ENCODE data around the gene RRBP1.

RRBP1 gene

DNA sequence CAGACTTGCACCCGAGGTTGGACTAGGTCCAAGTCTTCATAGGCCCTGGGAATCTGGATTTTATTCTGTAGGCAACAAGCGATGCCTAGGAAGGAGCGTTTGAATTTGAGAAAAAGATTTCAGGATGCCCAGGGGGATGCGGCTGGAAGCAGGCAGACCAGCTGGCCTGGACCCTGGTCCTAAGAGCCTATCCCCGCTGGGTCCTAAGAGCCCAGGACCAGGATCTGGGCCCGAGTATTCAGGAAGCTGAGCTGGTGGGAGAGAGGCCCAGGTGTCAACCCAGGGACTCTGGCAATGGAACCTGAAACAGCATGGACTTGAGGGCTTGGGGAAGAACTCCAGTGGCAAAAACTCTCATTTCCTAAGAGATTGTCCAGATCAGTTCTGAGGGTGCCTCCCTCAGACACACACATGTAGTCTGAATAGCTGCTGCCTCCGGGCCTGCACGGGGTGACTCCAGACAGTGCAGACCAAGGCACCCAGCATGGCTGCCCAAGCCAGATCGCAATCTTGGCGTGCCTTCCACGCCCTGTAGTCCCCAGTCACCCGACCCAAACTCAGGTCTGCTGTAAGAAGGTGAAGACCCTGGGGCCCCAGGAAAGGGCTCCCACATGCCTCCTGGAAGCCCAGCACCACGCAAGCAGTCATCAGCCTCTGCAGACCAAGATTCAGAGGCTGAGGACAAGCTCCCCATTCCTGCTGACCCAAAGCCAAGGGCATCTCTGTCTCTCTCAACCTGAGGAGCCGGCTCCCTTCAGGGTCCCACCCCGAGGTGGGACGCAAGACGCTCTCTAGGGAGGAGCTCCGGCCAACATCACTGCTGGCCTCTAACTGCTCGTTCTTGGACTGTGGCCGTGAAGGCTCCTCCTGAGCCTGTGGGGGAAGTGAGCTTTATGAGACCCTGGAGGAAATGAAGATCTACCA lies 34.4 kb downstream of the RRBP1 start:
- H3K4me3 Mint-ChIP-seq = no peak overlapping the region
- peak overlapping the region; percentile 58 for H3K27ac Mint-ChIP-seq
- no peaks in the 10 kb centered on the region for H3K4me1 Mint-ChIP-seq
- no peak for DNase-seq (ENCODE audit: low spot score in 2 of 2)
- no peaks in the 10 kb centered on the region for H3K36me3 Mint-ChIP-seq
- no peak for ATAC-seq (ENCODE audit: low read depth)
- H3K9me3 Mint-ChIP-seq = no peaks in the 10 kb centered on the region
- no peaks in the 10 kb centered on the region for H3K27me3 Mint-ChIP-seq

DNA sequence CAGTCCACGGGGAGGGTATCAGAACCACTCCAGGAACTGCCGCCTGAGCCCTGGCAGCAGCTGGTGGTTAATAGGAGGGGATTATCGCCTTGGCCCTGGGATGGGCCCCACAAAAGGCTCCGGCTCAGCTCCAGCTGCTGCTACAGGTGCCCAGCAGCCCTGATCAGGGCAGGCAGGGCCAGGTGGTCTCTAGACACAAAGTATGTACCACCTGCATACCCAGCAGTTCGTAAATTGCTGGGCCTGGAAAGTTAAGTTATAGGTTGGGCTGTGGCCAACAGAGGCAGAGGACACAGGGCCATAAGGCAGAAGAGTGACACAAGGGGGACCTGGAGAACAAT lies 35.1 kb downstream of the RRBP1 start:
- ATAC-seq (ENCODE audit: low read depth) (no peak), DNase-seq (ENCODE audit: low spot score in 2 of 2) (no peak)
- no peak overlapping the region for H3K27ac Mint-ChIP-seq
- no peaks in the 10 kb centered on the region for H3K9me3 Mint-ChIP-seq
- no peaks in the 10 kb centered on the region for H3K4me1 Mint-ChIP-seq
- H3K36me3 Mint-ChIP-seq = peaks cover 2% of the 10 kb centered on the region
- H3K27me3 Mint-ChIP-seq = no peaks in the 10 kb centered on the region
- H3K4me3 Mint-ChIP-seq = no peak overlapping the region

DNA sequence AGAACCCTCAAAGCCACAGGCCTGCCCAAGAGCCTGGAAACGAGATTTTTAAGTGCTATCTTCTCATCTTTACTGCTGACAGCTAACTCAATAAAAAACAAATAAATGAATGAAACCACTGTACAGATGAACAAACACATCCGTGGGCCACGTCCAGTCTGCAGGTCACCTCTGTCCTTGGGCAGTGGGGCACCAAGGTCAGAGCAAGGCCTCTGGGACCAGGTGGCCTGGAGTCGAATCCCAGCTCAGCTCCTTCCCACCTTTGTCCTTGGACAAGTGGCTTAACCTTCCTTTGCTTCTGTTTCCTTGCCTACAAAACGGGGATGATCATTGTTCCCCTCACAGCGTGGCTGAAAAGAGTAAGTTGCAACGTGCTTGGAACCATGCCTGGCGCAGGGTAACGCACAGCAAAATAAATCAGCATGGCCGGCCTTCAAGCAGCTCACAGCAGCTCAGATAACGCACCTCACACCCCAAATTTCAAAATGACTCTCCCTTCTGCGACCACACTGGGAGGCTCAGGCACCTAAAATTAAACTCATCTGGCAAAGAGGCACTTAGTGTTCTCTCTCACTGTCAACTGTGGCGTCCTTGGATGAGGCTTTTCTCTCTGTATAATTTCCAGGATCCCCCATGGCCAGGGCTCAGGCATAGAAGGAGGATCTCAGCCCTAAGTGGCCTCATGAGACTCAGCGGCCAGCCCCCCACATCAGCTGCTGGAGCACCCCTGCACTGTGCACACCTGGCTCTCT lies 35.7 kb downstream of the RRBP1 start:
- Mint-ChIP-seq H3K4me1 (no peaks in the 10 kb centered on the region), H3K4me3 (no peak overlapping the region), H3K27me3 (no peaks in the 10 kb centered on the region), H3K36me3 (peaks cover 2% of the 10 kb centered on the region), H3K9me3 (no peaks in the 10 kb centered on the region), H3K27ac (no peak overlapping the region)
- ATAC-seq (ENCODE audit: low read depth) (no peak), DNase-seq (ENCODE audit: low spot score in 2 of 2) (no peak)

DNA sequence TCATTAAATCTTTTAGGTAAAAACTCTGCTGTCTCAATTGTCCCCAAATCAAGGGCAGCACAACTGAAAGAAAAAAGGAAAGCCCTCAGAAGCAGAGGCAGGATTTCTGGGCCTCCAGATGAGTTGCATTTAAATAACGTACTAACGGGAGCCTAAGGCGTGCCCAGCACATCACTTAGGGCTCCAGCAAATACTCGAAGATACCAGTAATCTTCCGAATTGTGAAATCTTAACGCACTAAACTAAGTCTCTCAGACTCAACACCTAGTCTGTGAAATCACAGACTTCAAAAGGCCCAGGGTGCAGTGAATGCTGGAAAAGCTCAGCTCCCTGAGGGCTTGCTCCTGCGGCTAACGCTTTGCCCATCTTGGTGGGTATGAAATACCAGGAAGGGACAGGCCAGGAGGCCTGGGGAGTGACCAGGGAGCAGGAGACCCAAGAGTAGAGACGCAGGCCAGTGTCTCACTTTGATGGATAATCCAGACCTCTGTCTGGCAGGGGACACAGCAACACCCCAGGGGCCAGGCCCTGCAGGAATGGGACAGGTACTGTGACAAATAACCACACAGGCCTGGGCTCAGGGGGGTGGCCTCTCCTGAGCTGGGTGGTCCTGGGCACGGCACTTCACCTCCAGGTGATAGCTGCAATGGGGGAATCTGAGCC lies 36.4 kb downstream of the RRBP1 start:
- DNase-seq (ENCODE audit: low spot score in 2 of 2) = no peak
- peaks cover 2% of the 10 kb centered on the region for H3K36me3 Mint-ChIP-seq

DNA sequence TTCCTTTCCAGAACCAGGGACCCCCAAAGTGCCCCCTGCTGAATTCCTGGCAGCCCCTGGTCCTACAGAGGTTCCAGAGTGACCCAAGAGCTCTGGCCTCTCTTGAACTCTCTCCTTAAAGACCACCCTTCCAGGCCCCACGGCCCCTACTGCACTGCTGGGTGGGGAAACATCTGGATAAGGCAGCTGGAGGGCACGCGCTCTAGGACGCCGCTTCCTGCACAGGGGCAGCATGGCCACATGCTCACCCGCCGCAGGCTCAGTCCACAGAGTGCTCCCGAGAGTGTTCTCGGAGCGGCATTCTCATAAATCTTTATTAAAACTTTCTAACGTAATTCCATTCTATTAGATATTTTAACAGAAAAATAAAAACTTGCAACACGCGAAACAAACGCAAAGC lies 37.0 kb downstream of the RRBP1 start:
- Mint-ChIP-seq H3K27me3 (no peaks in the 10 kb centered on the region), H3K36me3 (peaks cover 5% of the 10 kb centered on the region), H3K4me1 (no peaks in the 10 kb centered on the region), H3K4me3 (no peak overlapping the region), H3K27ac (no peak overlapping the region), H3K9me3 (no peaks in the 10 kb centered on the region)
- ATAC-seq (ENCODE audit: low read depth) = no peak
- no peak for DNase-seq (ENCODE audit: low spot score in 2 of 2)

More for the DNA sequence above, 36.4 kb downstream of the RRBP1 start:
- no peak for ATAC-seq (ENCODE audit: low read depth)
- no peaks in the 10 kb centered on the region for H3K27me3 Mint-ChIP-seq
- H3K27ac Mint-ChIP-seq = no peak overlapping the region
- H3K4me3 Mint-ChIP-seq = no peak overlapping the region
- H3K4me1 Mint-ChIP-seq = no peaks in the 10 kb centered on the region
- no peaks in the 10 kb centered on the region for H3K9me3 Mint-ChIP-seq

DNA sequence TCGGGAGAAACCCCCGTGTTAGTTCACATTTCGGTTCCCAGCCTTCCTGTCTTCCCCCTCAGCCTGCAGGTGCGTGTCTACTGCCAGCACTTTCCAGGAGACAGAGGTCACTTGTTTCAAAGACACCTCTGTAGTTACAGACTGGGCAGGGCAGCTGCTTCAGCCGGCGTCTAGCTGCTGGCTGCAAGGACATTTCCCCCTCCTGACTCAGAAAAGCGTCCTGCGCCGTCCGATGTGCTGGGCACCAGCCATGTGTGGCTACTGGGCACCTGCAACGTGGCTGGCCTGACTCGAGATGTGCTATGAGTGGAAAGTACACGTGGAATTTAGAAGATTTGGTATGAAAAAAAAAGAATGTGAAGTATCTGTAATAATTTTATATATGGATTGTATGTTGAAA lies 37.6 kb downstream of the RRBP1 start:
- Mint-ChIP-seq H3K4me3 (no peak overlapping the region), H3K27ac (no peak overlapping the region), H3K9me3 (no peaks in the 10 kb centered on the region), H3K27me3 (no peaks in the 10 kb centered on the region), H3K4me1 (no peaks in the 10 kb centered on the region), H3K36me3 (peaks cover 5% of the 10 kb centered on the region)
- no peak for ATAC-seq (ENCODE audit: low read depth)
- DNase-seq (ENCODE audit: low spot score in 2 of 2) = no peak

DNA sequence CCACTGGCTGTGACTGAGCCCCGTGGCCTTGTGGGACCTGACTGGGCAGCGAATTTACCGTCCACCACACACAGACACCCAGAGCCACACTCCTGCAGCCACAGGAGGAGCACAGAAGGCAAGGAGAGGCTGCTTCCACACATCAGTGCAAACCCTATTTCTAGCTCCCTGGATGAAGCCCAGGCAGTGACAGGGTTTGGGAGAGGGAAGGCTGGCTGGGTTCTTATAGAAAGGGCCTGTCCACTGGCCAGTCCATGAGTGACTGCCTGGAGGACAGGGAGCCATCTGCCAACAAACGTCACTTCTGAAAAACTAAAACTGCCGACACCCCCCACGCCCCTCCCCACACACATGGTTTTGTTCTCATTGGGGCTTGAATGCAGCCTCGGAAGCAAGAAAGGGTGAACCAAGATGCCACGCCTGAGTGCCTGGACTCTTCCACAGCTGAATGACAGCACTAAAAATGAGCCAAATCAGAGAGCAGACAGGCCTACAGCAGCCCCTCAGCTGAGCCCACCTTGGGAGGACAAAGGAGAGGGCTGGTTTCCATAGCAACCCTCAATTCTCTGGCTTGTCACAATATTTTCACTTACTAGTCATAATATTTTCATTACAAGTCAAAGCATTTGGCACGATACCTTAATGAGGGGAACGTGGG lies 38.4 kb downstream of the RRBP1 start:
- no peak overlapping the region for H3K27ac Mint-ChIP-seq
- no peak for ATAC-seq (ENCODE audit: low read depth)
- no peaks in the 10 kb centered on the region for H3K4me1 Mint-ChIP-seq
- H3K36me3 Mint-ChIP-seq = peaks cover 5% of the 10 kb centered on the region
- H3K27me3 Mint-ChIP-seq = no peaks in the 10 kb centered on the region
- no peaks in the 10 kb centered on the region for H3K9me3 Mint-ChIP-seq
- no peak overlapping the region for H3K4me3 Mint-ChIP-seq
- no peak for DNase-seq (ENCODE audit: low spot score in 2 of 2)

DNA sequence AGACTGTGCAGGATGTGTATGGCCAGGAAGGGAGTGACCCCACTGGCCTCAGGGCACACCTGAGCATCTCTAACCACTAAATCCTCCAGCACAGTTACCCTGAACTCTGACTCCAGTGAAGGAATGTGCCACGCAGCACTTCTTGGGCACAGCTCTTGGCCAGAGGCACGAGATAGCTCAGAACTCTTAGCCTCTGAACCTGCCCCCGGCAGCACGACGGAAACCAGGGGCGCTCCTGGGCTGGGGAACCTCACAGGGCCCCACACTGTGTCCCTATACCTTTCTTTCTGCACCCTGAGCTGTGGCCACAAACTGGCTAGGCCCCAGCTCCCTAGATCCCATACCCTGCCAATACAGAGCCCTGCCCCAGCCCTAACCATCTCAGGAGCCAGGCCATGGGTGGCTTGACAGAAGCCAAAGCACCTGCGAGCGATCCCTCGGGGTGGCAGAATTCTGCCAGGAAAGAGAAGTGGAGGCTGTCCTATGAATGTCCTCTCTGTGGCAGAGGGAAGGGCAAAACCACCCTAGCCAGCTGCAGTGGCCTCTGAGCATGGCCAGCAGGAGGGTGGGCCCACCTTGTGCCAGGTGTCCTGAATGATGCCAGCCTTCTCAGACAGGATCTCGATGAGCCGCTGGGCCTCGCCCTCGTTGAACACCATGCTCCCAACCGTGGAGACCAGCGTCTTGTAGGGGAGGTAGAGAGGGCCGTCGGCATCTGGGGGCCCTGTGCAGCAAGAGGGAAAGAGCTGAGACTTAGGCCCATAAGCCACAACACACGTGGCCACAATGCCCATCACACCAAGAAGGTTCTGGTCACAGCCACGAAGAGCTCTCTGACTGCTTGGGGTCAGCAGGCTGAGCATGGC lies 39.4 kb downstream of the RRBP1 start:
- no peak for DNase-seq (ENCODE audit: low spot score in 2 of 2)
- no peak for ATAC-seq (ENCODE audit: low read depth)
- Mint-ChIP-seq H3K36me3 (peaks cover 5% of the 10 kb centered on the region), H3K27ac (peak overlapping the region; percentile 28), H3K27me3 (no peaks in the 10 kb centered on the region), H3K4me1 (no peaks in the 10 kb centered on the region), H3K4me3 (no peak overlapping the region), H3K9me3 (no peaks in the 10 kb centered on the region)

DNA sequence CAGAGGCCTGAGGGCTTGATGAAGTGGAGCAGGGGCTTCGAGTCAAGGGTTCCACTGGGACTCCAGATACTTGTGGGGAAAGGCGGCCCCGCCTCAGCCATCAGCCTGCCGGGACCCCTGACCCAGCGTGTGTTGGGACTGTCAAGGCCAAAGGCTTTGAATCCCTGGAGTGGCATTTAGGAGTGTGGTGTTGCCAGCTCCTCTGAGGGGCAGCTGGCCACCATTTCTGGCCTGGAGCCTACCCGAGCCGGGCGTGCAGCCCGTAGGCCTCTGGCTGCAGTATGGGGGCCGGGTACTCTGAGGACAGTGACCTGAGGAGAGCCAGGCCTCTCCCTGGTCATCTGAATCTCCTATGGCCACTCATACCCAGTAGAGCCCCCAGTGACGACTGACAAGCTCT lies 40.0 kb downstream of the RRBP1 start:
- no peak for DNase-seq (ENCODE audit: low spot score in 2 of 2)
- H3K4me3 Mint-ChIP-seq = no peak overlapping the region
- H3K27ac Mint-ChIP-seq = no peak overlapping the region
- no peaks in the 10 kb centered on the region for H3K9me3 Mint-ChIP-seq
- no peaks in the 10 kb centered on the region for H3K27me3 Mint-ChIP-seq
- peaks cover 5% of the 10 kb centered on the region for H3K36me3 Mint-ChIP-seq
- H3K4me1 Mint-ChIP-seq = no peaks in the 10 kb centered on the region
- ATAC-seq (ENCODE audit: low read depth) = no peak

DNA sequence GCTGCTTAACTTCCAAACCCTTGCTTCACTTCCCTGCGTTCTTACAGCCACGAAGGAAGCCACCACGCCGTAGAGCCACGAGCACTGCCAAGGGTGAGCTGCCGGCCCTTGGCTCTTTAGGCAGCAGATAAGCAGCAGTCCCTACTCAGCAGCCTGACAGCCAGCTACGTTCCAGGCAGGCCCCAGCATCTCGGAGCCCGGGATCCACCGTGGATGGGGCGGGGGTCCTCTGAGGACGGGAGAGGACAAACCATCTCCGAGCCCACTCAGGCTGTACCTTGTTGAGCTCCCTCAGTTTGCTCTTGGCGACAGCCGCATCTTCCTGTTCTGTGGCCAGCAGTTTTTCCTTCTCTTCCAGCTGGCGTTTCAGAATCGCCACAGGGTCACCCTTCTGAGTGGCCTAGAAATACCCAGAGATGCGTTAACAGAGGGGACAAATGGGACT lies 40.5 kb downstream of the RRBP1 start:
- Mint-ChIP-seq H3K27me3 (no peaks in the 10 kb centered on the region), H3K27ac (no peak overlapping the region), H3K36me3 (peaks cover 5% of the 10 kb centered on the region), H3K4me3 (no peak overlapping the region), H3K9me3 (no peaks in the 10 kb centered on the region), H3K4me1 (no peaks in the 10 kb centered on the region)
- DNase-seq (ENCODE audit: low spot score in 2 of 2) (no peak), ATAC-seq (ENCODE audit: low read depth) (no peak)

DNA sequence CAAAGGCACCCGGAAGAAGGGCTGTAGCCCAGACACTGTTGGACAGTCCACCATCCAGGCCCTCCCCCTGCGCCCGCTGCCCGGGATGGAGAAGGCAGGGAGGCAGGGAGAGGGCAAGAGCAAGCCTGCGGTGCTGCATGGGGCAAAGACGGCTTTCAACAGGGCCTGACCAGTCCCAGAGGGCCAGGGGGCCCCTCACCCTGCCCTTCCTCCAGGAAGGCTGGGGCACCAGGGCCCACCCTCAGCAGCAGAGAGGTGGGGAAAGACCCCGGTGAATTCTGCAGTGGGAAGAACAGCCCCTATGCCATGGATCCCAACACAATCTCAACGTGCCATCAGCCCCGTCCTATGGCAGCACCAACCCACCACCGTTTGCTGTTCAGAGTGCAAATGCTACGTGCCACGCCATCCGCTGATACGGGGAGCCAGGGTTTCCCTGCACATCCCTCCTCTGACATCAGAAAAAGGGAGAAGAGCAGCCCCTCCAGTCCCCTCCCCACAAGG lies 41.1 kb downstream of the RRBP1 start:
- peaks cover 5% of the 10 kb centered on the region for H3K36me3 Mint-ChIP-seq
- no peak overlapping the region for H3K4me3 Mint-ChIP-seq
- no peak for ATAC-seq (ENCODE audit: low read depth)
- H3K4me1 Mint-ChIP-seq = no peaks in the 10 kb centered on the region
- no peak for DNase-seq (ENCODE audit: low spot score in 2 of 2)
- H3K9me3 Mint-ChIP-seq = no peaks in the 10 kb centered on the region
- no peaks in the 10 kb centered on the region for H3K27me3 Mint-ChIP-seq
- no peak overlapping the region for H3K27ac Mint-ChIP-seq

DNA sequence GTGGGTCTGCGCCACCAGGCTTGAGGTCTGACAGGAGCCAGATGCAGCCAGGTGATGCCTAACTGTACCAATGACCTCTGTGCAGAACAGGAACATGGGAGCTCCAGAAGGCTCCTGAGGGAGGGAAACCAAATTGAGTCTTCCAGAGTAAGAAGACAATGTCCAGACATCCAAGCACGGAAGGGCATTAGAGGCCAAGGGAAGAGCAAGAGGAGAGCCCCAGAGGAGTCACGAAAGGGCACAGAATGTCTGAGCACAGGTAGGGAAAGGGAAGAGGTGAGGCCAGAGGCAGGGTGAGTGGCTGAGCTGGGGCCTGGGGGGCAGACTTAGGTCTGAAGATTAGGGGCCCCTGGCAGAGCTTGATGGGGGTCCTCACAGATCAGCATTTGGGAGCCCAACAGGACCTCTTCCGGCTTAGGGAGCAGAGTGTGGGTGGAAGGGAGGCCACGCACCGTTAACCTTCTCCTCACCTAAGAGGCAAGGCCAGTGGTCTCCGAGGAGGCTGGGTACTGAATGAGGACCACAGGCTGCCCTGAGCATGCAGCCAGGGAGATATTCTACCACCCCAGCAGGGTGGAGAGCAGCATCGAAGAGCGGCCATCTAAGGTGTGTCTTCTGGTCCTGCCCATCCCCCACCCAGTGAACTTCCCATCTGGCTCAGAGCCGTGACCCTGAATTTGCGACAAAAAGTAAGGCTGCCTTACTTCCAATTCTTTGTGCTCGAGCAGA lies 41.7 kb downstream of the RRBP1 start:
- H3K27ac Mint-ChIP-seq = no peak overlapping the region
- H3K36me3 Mint-ChIP-seq = peaks cover 5% of the 10 kb centered on the region
- no peak for ATAC-seq (ENCODE audit: low read depth)
- no peaks in the 10 kb centered on the region for H3K4me1 Mint-ChIP-seq
- H3K4me3 Mint-ChIP-seq = no peak overlapping the region
- no peaks in the 10 kb centered on the region for H3K27me3 Mint-ChIP-seq
- H3K9me3 Mint-ChIP-seq = no peaks in the 10 kb centered on the region
- DNase-seq (ENCODE audit: low spot score in 2 of 2) = no peak
